H9 (cell line): ENCODE results near the gene ZNF775. TPM values are rescaled to one million over a fixed set of nuclear protein-coding genes. Genes with fewer than 3 reads are reported as not detected.

Experiments used
- DNase-seq: peaks from one replicate; pipeline ENCODE4 v3.0.0-alpha.2; 2017
- H2AFZ ChIP-seq: one replicate; pipeline ENCODE4 v1.6.1; 2013; ENCODE audit warnings: mild to moderate bottlenecking, low read length, control low read depth, moderate library complexity
- H2AK5ac ChIP-seq: 2 replicates; pipeline ENCODE4 v1.6.1; 2013; ENCODE audit warnings: low read length, control low read depth, mixed read lengths; ENCODE audit not compliant: insufficient read length
- H2BK120ac ChIP-seq: one replicate; pipeline ENCODE4 v1.6.1; 2013; ENCODE audit warnings: low read depth, mild to moderate bottlenecking, low read length, control low read depth, inconsistent platforms; ENCODE audit not compliant: poor library complexity, severe bottlenecking
- H2BK12ac ChIP-seq: 2 replicates; pipeline ENCODE4 v1.6.1; 2013; ENCODE audit warnings: low read length, control low read depth, mixed read lengths, low read depth; ENCODE audit not compliant: insufficient read length
- H2BK15ac ChIP-seq: 2 replicates; pipeline ENCODE4 v1.6.1; 2013; ENCODE audit warnings: low read depth, low read length, control low read depth
- H2BK20ac ChIP-seq: one replicate; pipeline ENCODE4 v1.6.1; 2013; ENCODE audit warnings: low read depth, mild to moderate bottlenecking, low read length, control low read depth, inconsistent platforms; ENCODE audit not compliant: poor library complexity, severe bottlenecking
- H2BK5ac ChIP-seq: 2 replicates; pipeline ENCODE4 v1.6.1; 2013; ENCODE audit warnings: low read length, control low read depth, mixed read lengths; ENCODE audit not compliant: insufficient read length
- H3K14ac ChIP-seq: 2 replicates; pipeline ENCODE4 v1.6.1; 2013; ENCODE audit warnings: low read length, control low read depth; ENCODE audit not compliant: insufficient read depth
- H3K18ac ChIP-seq: 2 replicates; pipeline ENCODE4 v1.6.1; 2013; ENCODE audit warnings: low read depth, mild to moderate bottlenecking, mixed read lengths, low read length, control low read depth; ENCODE audit not compliant: insufficient read length
- H3K23ac ChIP-seq: 2 replicates; pipeline ENCODE4 v1.6.1; 2013; ENCODE audit warnings: low read length, control low read depth, mixed read lengths, low read depth; ENCODE audit not compliant: insufficient read length
- H3K23me2 ChIP-seq: 2 replicates; pipeline ENCODE4 v1.6.1; 2013; ENCODE audit warnings: low read depth, mild to moderate bottlenecking, mixed read lengths, low read length, control low read depth; ENCODE audit not compliant: insufficient read length, poor library complexity, severe bottlenecking
- H3K27ac ChIP-seq: 2 replicates; pipeline ENCODE4 v1.5.1; 2013; ENCODE audit warnings: low read length, control low read depth, mixed read lengths, low read depth; ENCODE audit not compliant: insufficient read length
- H3K27me3 ChIP-seq: 2 replicates; pipeline ENCODE4 v1.6.1; 2013; ENCODE audit warnings: low read length, control low read depth, inconsistent platforms; ENCODE audit not compliant: insufficient read depth
- H3K4ac ChIP-seq: 2 replicates; pipeline ENCODE4 v1.6.1; 2013; ENCODE audit warnings: low read depth, mild to moderate bottlenecking, control low read depth, inconsistent platforms, low read length, moderate library complexity
- H3K4me1 ChIP-seq: 2 replicates; pipeline ENCODE4 v1.6.1; 2013; ENCODE audit warnings: low read length, control low read depth, inconsistent platforms; ENCODE audit not compliant: insufficient read depth
- H3K4me2 ChIP-seq: 2 replicates; pipeline ENCODE4 v1.6.1; 2013; ENCODE audit warnings: low read length, control low read depth, mixed read lengths; ENCODE audit not compliant: insufficient read length, insufficient read depth
- H3K56ac ChIP-seq: 2 replicates; pipeline ENCODE4 v1.6.1; 2013; ENCODE audit warnings: low read depth, mild to moderate bottlenecking, mixed read lengths, low read length, control low read depth; ENCODE audit not compliant: insufficient read length
- H3K79me1 ChIP-seq: 2 replicates; pipeline ENCODE4 v1.6.1; 2013; ENCODE audit warnings: low read depth, mild to moderate bottlenecking, moderate library complexity, low read length, control low read depth, inconsistent platforms; ENCODE audit not compliant: insufficient read depth, poor library complexity, severe bottlenecking
- H3K79me2 ChIP-seq: 2 replicates; pipeline ENCODE4 v1.6.1; 2013; ENCODE audit warnings: low read length, control low read depth, inconsistent platforms; ENCODE audit not compliant: insufficient read depth
- H3K9ac ChIP-seq: 2 replicates; pipeline ENCODE4 v1.6.1; 2013; ENCODE audit warnings: low read length, control low read depth, mixed read lengths; ENCODE audit not compliant: insufficient read length; ENCODE audit errors: extremely low read depth
- H3K9me3 ChIP-seq: one replicate; pipeline ENCODE4 v1.6.1; 2013; ENCODE audit warnings: low read depth, low read length, inconsistent platforms; ENCODE audit not compliant: control insufficient read depth
- H3T11ph ChIP-seq: one replicate; pipeline ENCODE4 v1.6.1; 2013; ENCODE audit warnings: mild to moderate bottlenecking, low read length, control low read depth, inconsistent platforms
- H4K20me1 ChIP-seq: one replicate; pipeline ENCODE4 v1.6.1; 2013; ENCODE audit not compliant: control insufficient read depth, insufficient read length, insufficient read depth
- H4K5ac ChIP-seq: 2 replicates; pipeline ENCODE4 v1.6.1; 2013; ENCODE audit warnings: low read depth, mild to moderate bottlenecking, mixed read lengths, low read length, control low read depth; ENCODE audit not compliant: insufficient read length
- H4K8ac ChIP-seq: replicated peaks from 2 replicates; pipeline ENCODE4 v1.6.1; 2013; ENCODE audit warnings: low read length, control low read depth, mixed read lengths, low read depth; ENCODE audit not compliant: insufficient read length
- H4K91ac ChIP-seq: 2 replicates; pipeline ENCODE4 v1.6.1; 2013; ENCODE audit warnings: low read depth, mild to moderate bottlenecking, moderate library complexity, mixed read lengths, low read length, control low read depth; ENCODE audit not compliant: insufficient read length
- H3K27ac Mint-ChIP-seq, 3 experiments: 2 replicates in 2 of 3; 3 replicates in 1 of 3; pipeline ENCODE4 v1.8.0; 2020 to 2021; ENCODE audit warnings: mixed read lengths in 3 of 3, mild to moderate bottlenecking in 1 of 3, moderate library complexity in 1 of 3
- H3K27me3 Mint-ChIP-seq: 2 replicates; pipeline ENCODE4 v1.8.0; 2021; ENCODE audit warnings: low read depth, mild to moderate bottlenecking, moderate library complexity, mixed read lengths
- H3K36me3 Mint-ChIP-seq, 3 experiments: 2 replicates in 2 of 3; 3 replicates in 1 of 3; pipeline ENCODE4 v1.8.0; 2020 to 2021; ENCODE audit warnings: low read depth in 3 of 3, mixed read lengths in 3 of 3; ENCODE audit not compliant: insufficient read depth in 1 of 3
- H3K4me1 Mint-ChIP-seq, 2 experiments: 2 replicates each; pipeline ENCODE4 v1.8.0; 2020; ENCODE audit warnings: mixed read lengths in 2 of 2
- H3K4me3 Mint-ChIP-seq, 2 experiments: 2 replicates in 1 of 2; 3 replicates in 1 of 2; pipeline ENCODE4 v1.8.0; 2020 to 2021; ENCODE audit warnings: mild to moderate bottlenecking in 2 of 2, mixed read lengths in 2 of 2, moderate library complexity in 1 of 2
- H3K9me3 Mint-ChIP-seq, 2 experiments: 2 replicates in 1 of 2; 3 replicates in 1 of 2; pipeline ENCODE4 v1.8.0; 2020; ENCODE audit warnings: mild to moderate bottlenecking in 2 of 2, mixed read lengths in 2 of 2, moderate library complexity in 1 of 2
- CTCF ChIP-seq: fragments of 200-600 bp; sonication (generic); conservative IDR thresholded peaks from 3 replicates; pipeline ENCODE4 v1.8.0; 2021; ENCODE audit warnings: antibody characterized with exemption, mild to moderate bottlenecking
- WGBS: extraction: QIAGEN DNeasy Blood & Tissue Kit; methylation state at CpG from one replicate; pipeline ENCODE4 v1.1.7; 2013; ENCODE audit warnings: missing lambda C conversion rate, low lambda C conversion rate, mixed read lengths; ENCODE audit not compliant: insufficient read length; ENCODE audit errors: extremely low coverage; 5-methylcytosine and 5-hydroxymethylcytosine counted together
- total RNA-seq: library from RNA; stranded (reverse); gene quantifications from 2 replicates; pipeline ENCODE4 v1.2.1, GENCODE V29; 2021

The ZNF775 gene
- total RNA-seq, 1 experiment from 2014 or later, result 10.5 TPM

GRCh38 chr7:150340024-150340749 lies 38.9 kb upstream of the ZNF775 start:
- Histone ChIP-seq H3K9me3 (peaks cover 7% of the 10 kb centered on the region), H3K23me2 (peaks cover 16% of the 10 kb centered on the region), H4K5ac (no peak overlapping the region), H2BK12ac (no peak overlapping the region), H3K4ac (no peak overlapping the region), H2BK120ac (no peak overlapping the region), H3K4me1 (no peaks in the 10 kb centered on the region; the same call in 1 of the 2 replicates), H3K9ac (peak overlapping the region; percentile 23), H3K27ac (no peak overlapping the region), H3K79me1 (no peaks in the 10 kb centered on the region), H2BK20ac (no peak overlapping the region), H2BK5ac (no peak overlapping the region), H2AFZ (no peak overlapping the region), H4K20me1 (no peaks in the 10 kb centered on the region), H2BK15ac (no peak overlapping the region), H3T11ph (no peak overlapping the region), H4K8ac (no peak overlapping the region), H3K79me2 (no peaks in the 10 kb centered on the region), H3K14ac (peak overlapping the region; percentile 54; the same call in 1 of the 2 replicates), H3K27me3 (peaks cover 13% of the 10 kb centered on the region), H2AK5ac (no peak overlapping the region), H3K56ac (no peak overlapping the region), H3K23ac (no peak overlapping the region), H3K18ac (no peak overlapping the region), H4K91ac (no peak overlapping the region), H3K4me2 (peak overlapping the region; percentile 76)
- peaks cover 24 to 41% (median 26%) of the 10 kb centered on the region in 3 experiments for H3K36me3 Mint-ChIP-seq
- peak overlapping the region; percentile 74 to 96 for H3K4me3 Mint-ChIP-seq
- H3K4me1 Mint-ChIP-seq, result peaks cover 56 to 67% of the 10 kb centered on the region in 2 experiments
- peaks cover 68% of the 10 kb centered on the region for H3K27me3 Mint-ChIP-seq
- peak overlapping the region in 2 of 3 experiments; percentile 6 to 22; a peak in 4 of 7 replicates for H3K27ac Mint-ChIP-seq
- DNase-seq, result no peak
- WGBS, result no CpG with 5 or more reads among the region's 39 CpGs
- TF ChIP-seq CTCF, result no peak
- peaks cover 13 to 17% of the 10 kb centered on the region in 2 experiments for H3K9me3 Mint-ChIP-seq
